ENCODE data around the gene HLA-DPB1. TPM values are rescaled to one million over a fixed set of nuclear protein-coding genes. Genes with fewer than 3 reads are reported as not detected.
A peak's percentile ranks its signal among the peaks of the same experiment; 100 is the strongest.

Gene HLA-DPB1
- polyA plus RNA-seq (2013, experiment 1 of 2), result 45.7 TPM
- 42.1 TPM for polyA plus RNA-seq (2013, experiment 2 of 2)

- Histone ChIP-seq H3K36me3 (replicated peaks in 1 of 2; ENCODE audit: control insufficient read depth in 2 of 2, insufficient read depth in 2 of 2, low read length in 2 of 2) (no peaks in the 10 kb centered on the region), H2BK5ac (ENCODE audit: low read length) (no peak within 1 kb of the TSS), H3K4me3 (ENCODE audit: low read length in 2 of 2) (no peak within 1 kb of the TSS), H3K79me1 (ENCODE audit: low read depth, low read length) (no peaks in the 10 kb centered on the region), H3K9me3 (replicated peaks in 1 of 2; ENCODE audit: control insufficient read depth in 2 of 2, insufficient read depth in 1 of 2, low read depth in 1 of 2, low read length in 2 of 2) (no peaks in the 10 kb centered on the region), H2BK15ac (ENCODE audit: low read length) (peak within 1 kb of the TSS; percentile 9), H3K4ac (ENCODE audit: low read length) (no peak within 1 kb of the TSS), H3K9ac (ENCODE audit: low read depth, low read length, poor library complexity) (no peak within 1 kb of the TSS), H2AFZ (ENCODE audit: low read length) (peak within 1 kb of the TSS; percentile 62), H2BK12ac (ENCODE audit: low read length) (no peak within 1 kb of the TSS), H4K8ac (ENCODE audit: low read depth, low read length) (no peak within 1 kb of the TSS), H2BK120ac (ENCODE audit: low read depth, low read length) (no peak within 1 kb of the TSS), H3K27me3 (ENCODE audit: control insufficient read depth in 3 of 3, insufficient read depth in 3 of 3, low read depth in 1 of 3, low read length in 3 of 3) (peaks cover 0 to 22% (median 0%) of the 10 kb centered on the region in 3 experiments), H4K91ac (ENCODE audit: low read depth, low read length, poor library complexity) (no peak within 1 kb of the TSS), H2AK5ac (ENCODE audit: low read depth, low read length) (no peak within 1 kb of the TSS), H3K14ac (ENCODE audit: low read length) (no peak within 1 kb of the TSS), H3K4me2 (ENCODE audit: insufficient read depth, low read length, poor library complexity, severe bottlenecking) (no peak within 1 kb of the TSS), H3K18ac (ENCODE audit: low read length) (no peak within 1 kb of the TSS), H3K23ac (ENCODE audit: low read depth, low read length, poor library complexity) (no peak within 1 kb of the TSS), H3K27ac (replicated peaks; ENCODE audit: low read length) (no peak within 1 kb of the TSS), H3K4me1 (ENCODE audit: control insufficient read depth in 2 of 2, insufficient read depth in 1 of 2, low read depth in 1 of 2, low read length in 2 of 2) (no peaks in the 10 kb centered on the region)
- DNase-seq (ENCODE audit: low spot score), result peak; percentile 33
- no CpG with 5 or more reads among the region's 10 CpGs for WGBS, 2 donors (ENCODE audit: extremely low coverage in 2 of 2, insufficient read length in 2 of 2, insufficient replicate concordance in 1 of 2)
These were observed at the start of gene HLA-DPB1 for GRCh38 chr6:33075568-33076405. Gene HLA-DPB1, plus strand, starts transcription at chr6:33075990. Its CDS starts 52 bp downstream, at chr6:33076042.

GRCh38 chr6:33028220-33028849, 47.5 kb upstream of the HLA-DPB1 start:
- Histone ChIP-seq H4K91ac (ENCODE audit: low read depth, low read length, poor library complexity) (no peak overlapping the region), H3K36me3 (replicated peaks in 1 of 2; ENCODE audit: control insufficient read depth in 2 of 2, insufficient read depth in 2 of 2, low read length in 2 of 2) (no peaks in the 10 kb centered on the region), H3K4me2 (ENCODE audit: insufficient read depth, low read length, poor library complexity, severe bottlenecking) (no peak overlapping the region), H2BK15ac (ENCODE audit: low read length) (no peak overlapping the region), H3K27me3 (ENCODE audit: control insufficient read depth in 3 of 3, insufficient read depth in 3 of 3, low read depth in 1 of 3, low read length in 3 of 3) (peaks cover 0 to 19% (median 0%) of the 10 kb centered on the region in 3 experiments), H2AK5ac (ENCODE audit: low read depth, low read length) (no peak overlapping the region), H3K9ac (ENCODE audit: low read depth, low read length, poor library complexity) (no peak overlapping the region), H3K18ac (ENCODE audit: low read length) (no peak overlapping the region), H3K4me3 (ENCODE audit: low read length in 2 of 2) (no peak overlapping the region), H3K27ac (replicated peaks; ENCODE audit: low read length) (no peak overlapping the region), H2BK5ac (ENCODE audit: low read length) (no peak overlapping the region), H3K4me1 (ENCODE audit: control insufficient read depth in 2 of 2, insufficient read depth in 1 of 2, low read depth in 1 of 2, low read length in 2 of 2) (no peaks in the 10 kb centered on the region), H4K8ac (ENCODE audit: low read depth, low read length) (no peak overlapping the region), H3K9me3 (replicated peaks in 1 of 2; ENCODE audit: control insufficient read depth in 2 of 2, insufficient read depth in 1 of 2, low read depth in 1 of 2, low read length in 2 of 2) (no peaks in the 10 kb centered on the region), H3K79me1 (ENCODE audit: low read depth, low read length) (peaks cover 2% of the 10 kb centered on the region), H3K4ac (ENCODE audit: low read length) (no peak overlapping the region), H2BK120ac (ENCODE audit: low read depth, low read length) (no peak overlapping the region), H2AFZ (ENCODE audit: low read length) (no peak overlapping the region), H2BK12ac (ENCODE audit: low read length) (no peak overlapping the region), H3K14ac (ENCODE audit: low read length) (no peak overlapping the region), H3K23ac (ENCODE audit: low read depth, low read length, poor library complexity) (no peak overlapping the region)
- DNase-seq (ENCODE audit: low spot score), result no peak
- WGBS, 2 donors (ENCODE audit: extremely low coverage in 2 of 2, insufficient read length in 2 of 2, insufficient replicate concordance in 1 of 2), result no CpG with 5 or more reads among the region's 1 CpG

GRCh38 chr6:33029328-33030184, 46.2 kb upstream of the HLA-DPB1 start:
- DNase-seq (ENCODE audit: low spot score), result no peak
- H3K18ac ChIP-seq (ENCODE audit: low read length), result peak overlapping the region; percentile 41

More at GRCh38 chr6:33029328-33030184, 46.2 kb upstream of the HLA-DPB1 start:
- Histone ChIP-seq H2AFZ (ENCODE audit: low read length) (no peak overlapping the region), H3K23ac (ENCODE audit: low read depth, low read length, poor library complexity) (no peak overlapping the region), H2BK120ac (ENCODE audit: low read depth, low read length) (no peak overlapping the region), H3K4me3 (ENCODE audit: low read length in 2 of 2) (no peak overlapping the region), H3K9ac (ENCODE audit: low read depth, low read length, poor library complexity) (no peak overlapping the region), H3K9me3 (replicated peaks in 1 of 2; ENCODE audit: control insufficient read depth in 2 of 2, insufficient read depth in 1 of 2, low read depth in 1 of 2, low read length in 2 of 2) (no peaks in the 10 kb centered on the region), H3K27me3 (ENCODE audit: control insufficient read depth in 3 of 3, insufficient read depth in 3 of 3, low read depth in 1 of 3, low read length in 3 of 3) (peaks cover 0 to 19% (median 0%) of the 10 kb centered on the region in 3 experiments), H3K27ac (replicated peaks; ENCODE audit: low read length) (no peak overlapping the region), H2AK5ac (ENCODE audit: low read depth, low read length) (no peak overlapping the region), H4K8ac (ENCODE audit: low read depth, low read length) (no peak overlapping the region), H4K91ac (ENCODE audit: low read depth, low read length, poor library complexity) (no peak overlapping the region), H3K4me2 (ENCODE audit: insufficient read depth, low read length, poor library complexity, severe bottlenecking) (no peak overlapping the region), H3K79me1 (ENCODE audit: low read depth, low read length) (peaks cover 2% of the 10 kb centered on the region), H2BK12ac (ENCODE audit: low read length) (no peak overlapping the region), H3K14ac (ENCODE audit: low read length) (no peak overlapping the region), H3K36me3 (replicated peaks in 1 of 2; ENCODE audit: control insufficient read depth in 2 of 2, insufficient read depth in 2 of 2, low read length in 2 of 2) (no peaks in the 10 kb centered on the region), H3K4ac (ENCODE audit: low read length) (peak overlapping the region; percentile 67), H2BK5ac (ENCODE audit: low read length) (peak overlapping the region; percentile 53), H2BK15ac (ENCODE audit: low read length) (no peak overlapping the region), H3K4me1 (ENCODE audit: control insufficient read depth in 2 of 2, insufficient read depth in 1 of 2, low read depth in 1 of 2, low read length in 2 of 2) (no peaks in the 10 kb centered on the region)
- WGBS, 2 donors (ENCODE audit: extremely low coverage in 2 of 2, insufficient read length in 2 of 2, insufficient replicate concordance in 1 of 2), result no CpG with 5 or more reads among the region's 6 CpGs

Measured in neuronal stem cell (in vitro differentiated cells).